Activated CD4-positive, alpha-beta T cell treated with anti-CD3 and anti-CD28 coated beads, Interleukin-2, Interleukin-4, amounts not matched to agents 100 ng/mL and 50 ng/mL, durations not matched to agents 16 hours and 8 hours (primary cell): ENCODE measurements around the gene CYP27A1.

Source experiments
- DNase-seq: peaks from one replicate; pipeline ENCODE4 v3.0.0-alpha.2; 2020; ENCODE audit warnings: low spot score

The CYP27A1 gene

DNA sequence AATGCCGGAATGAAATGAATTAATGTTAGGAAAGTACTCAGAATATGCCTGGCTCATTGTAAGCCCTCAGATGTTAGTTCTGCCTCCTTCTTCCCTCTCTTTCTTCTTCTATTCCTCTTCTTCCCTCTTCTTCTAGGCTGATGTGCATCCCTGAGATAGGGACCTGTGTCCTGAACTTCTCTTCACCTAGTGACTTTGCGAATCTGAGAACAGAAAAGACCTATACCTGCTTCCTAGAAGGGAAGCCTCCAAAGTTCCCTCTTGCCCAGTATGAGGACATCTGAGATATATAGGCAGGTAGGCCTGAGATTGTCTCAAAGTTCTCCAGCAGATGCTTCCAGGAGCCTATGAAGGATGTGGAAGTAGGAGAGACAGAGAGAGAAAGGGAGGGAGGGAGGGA, 8.1 kb upstream of the CYP27A1 start:
- DNase-seq, result no peak

DNA sequence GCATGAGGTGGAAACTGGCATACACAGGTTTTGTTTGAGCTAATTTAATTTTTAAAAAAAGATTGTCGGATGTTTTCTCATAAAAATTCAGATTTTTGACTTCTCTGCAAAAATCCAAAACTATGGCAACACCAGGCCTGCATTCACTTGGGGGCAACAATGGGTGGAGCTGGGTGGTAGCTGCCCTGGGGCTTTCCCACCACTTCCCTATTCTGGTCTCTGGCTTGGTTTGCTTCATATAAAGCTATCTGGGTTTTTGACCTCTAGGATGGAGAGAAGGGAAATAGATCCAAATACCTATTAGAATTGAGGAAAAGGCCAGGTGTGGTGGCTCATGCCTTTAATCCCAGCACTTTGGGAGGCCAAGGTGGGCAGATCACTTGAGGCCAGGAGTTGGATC, 5.5 kb upstream of the CYP27A1 start:
- DNase-seq, result no peak

DNA sequence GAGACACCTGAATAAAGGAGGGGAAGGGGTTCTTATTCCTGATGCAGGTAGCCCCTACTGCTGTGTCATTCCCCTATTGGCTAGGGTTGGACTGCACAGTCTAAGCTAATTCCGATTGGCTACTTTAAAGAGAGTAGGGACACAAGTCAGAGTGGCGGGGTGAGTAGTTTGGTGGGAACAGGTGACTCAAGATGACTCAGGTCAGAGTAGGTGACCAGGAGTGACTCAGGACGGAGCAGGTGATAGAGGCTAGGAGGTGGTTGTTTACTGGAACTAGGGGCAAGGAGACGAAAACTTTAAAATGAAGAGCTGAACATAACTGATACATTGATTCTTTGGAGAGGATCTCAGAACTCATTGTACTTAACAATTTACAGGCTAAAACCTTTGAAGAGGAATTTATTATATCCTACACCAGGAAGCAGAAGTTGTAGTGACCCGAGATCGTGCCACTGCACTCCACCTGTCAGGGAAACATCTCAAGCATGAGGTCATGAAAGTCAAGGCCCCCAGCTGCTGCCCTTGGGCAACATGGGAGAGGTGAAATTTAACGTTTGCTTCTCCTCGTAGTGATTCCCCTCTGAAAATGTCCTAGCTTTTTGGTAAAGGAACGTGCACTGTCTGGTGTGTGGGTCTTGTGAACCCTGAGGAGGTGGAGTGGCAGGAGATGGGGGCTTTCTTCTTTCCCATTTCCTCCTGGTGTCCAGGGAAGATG, 4.5 kb upstream of the CYP27A1 start:
- DNase-seq, result no peak

DNA sequence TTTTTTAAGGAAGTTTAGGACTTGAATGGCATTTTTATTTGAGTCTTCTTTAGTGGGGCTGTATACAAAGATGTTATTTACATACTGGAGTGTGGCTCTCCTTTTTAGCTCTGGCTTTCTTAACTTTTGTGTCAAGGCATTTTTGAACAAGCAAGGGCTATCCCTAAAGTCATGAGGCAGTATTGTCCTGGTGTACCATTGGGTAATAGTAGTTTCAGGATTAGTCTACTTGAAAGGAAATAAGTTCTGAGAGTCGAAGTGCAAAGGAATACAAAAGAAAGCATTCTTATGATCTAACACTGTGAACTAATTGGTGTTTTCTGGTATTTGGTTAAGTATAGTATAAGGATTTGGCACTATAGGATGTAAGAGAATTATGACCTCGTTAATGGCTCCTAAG, 1.9 kb upstream of the CYP27A1 start:
- no peak for DNase-seq

DNA sequence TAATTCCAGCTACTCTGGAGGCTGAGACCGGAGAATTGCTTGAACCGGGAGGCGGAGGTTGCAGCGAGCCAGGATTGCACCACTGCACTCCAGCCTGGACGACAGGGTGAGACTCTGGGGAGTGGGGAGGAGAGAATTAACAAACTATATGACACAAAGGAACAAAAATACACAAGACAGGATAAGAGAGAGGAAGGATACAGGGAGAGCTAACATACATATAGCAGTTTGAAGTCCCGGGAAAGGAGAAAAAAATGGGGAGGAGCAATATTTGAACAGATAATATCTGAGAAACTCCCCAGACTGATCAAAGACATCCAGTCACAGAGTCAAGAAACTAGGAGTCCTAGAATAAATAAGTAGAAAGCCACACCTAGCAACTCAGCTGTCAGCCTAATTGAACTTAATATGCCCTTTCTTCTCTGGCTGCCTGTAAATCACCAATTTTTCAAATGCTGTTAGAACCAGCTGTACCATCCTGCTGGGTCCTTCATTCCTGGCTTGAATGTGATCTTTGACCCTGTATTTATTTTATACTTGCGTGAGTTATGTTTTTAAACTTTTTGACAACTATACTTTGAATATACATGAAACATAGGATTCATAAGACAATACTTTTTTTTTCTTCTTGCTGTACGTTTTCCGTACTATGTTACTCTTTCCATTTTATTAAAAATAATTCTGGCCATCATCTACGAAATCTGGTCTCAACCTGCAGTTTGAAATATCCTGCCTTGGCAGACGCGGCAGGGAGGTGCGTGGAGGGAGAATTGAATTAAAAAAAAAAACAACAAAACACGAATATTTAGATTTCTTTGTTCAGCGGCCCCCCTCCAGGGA, 876 bp upstream of the CYP27A1 start:
- DNase-seq, result no peak

DNA sequence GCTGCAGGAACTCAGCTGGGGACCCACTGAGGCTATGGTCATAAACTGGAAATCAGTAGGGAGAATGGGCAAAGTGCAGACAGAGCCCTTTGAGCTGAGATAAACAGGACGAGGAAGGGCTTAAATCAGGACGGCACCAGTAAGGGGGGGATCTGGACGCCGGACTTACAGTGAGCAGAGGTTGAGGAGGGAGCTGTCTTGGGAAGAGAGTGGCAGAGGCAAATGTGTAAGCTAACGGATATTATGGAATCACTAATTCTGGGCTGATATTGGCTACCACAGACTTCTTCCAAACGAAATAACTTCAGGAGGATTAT, 539 bp downstream of the CYP27A1 start:
- DNase-seq, result no peak

DNA sequence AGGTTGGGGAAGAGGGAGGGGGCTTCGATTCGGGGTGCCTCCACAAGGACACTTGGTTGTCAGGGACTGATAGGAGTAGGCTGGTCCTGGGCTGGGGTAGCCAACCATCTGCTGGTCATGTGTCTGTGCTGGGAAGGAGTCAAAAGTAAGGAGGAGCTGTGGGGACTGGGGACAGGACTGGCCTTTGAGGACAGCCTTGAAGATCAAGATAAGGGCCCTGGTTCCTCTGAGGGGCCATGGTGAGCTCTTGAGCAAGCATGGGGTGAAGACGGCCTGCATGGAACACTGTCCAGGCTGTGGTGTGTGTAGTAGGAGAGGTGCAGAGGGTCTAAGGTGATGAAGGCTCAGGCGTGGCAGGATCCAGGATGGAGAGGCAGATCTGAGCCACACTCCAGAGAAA, 1.7 kb downstream of the CYP27A1 start:
- no peak for DNase-seq

DNA sequence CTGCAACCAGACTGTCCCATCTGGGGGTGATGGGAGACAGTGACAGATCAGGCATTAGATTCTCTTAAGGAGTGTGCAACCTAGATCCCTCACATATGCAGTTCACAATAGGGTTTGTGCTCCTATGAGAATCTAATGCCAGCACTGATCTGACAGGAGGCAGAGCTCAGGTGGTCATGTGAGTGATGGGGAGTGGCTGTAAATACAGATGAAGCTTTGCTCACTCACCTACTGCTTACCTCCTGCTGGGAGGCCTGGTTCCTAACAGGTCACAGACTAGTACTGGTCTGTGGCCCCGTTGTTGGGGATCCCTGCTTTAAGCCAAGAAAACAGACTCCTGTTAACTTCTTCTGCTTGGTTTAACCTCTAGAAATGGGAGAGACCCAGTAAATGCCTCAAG, 3.2 kb downstream of the CYP27A1 start:
- DNase-seq, result no peak

DNA sequence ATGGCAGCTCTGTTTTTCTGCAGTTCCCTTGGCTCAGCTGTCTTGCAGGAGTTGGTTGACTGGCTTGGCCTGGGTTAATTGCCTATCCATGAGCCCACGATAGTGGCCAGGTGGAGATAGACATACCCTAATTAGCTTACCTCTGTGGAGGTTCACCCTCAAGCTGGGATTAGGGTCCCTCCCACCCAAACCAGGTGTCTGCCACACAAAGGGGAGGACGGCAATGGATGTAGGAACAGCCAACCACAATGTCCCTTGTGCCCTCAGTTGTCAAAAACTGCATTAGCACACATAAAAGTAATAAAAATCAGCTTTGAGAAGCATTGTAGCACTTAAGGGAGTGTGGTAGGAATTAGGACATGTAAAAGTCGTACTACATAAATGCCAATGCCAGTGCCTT, 4.2 kb downstream of the CYP27A1 start:
- no peak for DNase-seq

DNA sequence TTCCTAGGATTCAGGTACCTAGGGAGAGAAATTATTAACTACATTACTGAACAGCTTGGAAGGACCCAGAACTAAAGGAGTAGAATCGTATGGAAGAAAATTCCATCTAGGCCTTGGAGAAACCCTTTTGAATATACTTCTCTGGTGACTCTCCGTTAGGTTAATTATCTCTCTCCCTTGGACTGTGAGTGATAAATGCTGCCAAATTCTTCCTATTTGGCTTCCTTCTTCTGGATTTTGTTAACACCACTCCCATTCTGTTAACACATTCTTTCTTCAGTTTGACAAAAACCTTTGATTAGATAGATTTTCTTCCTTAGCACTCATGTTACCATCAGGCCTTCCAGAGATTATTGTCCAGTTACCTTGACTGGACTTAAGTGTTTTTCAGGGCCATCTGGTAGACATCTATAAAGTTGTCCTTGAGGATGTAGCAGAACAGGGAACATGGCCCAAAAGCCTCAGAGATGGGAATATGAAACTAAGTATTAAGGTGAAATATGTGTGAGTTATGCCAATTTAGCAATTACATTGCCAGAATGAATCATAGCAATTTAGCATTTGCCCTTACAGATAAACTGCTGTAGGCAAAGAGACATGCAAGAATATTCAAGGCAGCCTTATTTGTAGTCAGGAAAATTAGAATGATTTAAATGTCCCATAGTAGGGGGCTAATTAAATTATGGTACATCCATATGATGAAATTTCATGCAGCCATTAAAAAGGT, 6.7 kb downstream of the CYP27A1 start:
- no peak for DNase-seq

DNA sequence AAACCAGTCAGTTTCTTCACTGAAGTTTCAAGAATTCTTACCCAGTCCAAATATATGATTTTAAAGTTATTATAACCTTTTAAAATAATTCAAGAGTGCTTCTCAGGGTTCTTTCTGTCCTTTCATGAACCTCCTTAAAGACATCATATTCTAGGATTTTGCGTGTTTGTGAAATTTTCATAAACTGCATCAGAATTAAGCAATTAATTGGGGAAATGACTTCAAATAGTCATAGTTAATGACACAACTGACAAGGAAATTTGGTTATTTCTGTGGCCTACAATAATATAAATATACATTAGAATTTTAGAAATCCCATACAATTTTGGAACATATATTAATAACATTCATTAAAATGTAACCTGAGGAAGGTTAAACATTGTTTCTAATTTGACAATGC, 10.5 kb downstream of the CYP27A1 start:
- no peak for DNase-seq

DNA sequence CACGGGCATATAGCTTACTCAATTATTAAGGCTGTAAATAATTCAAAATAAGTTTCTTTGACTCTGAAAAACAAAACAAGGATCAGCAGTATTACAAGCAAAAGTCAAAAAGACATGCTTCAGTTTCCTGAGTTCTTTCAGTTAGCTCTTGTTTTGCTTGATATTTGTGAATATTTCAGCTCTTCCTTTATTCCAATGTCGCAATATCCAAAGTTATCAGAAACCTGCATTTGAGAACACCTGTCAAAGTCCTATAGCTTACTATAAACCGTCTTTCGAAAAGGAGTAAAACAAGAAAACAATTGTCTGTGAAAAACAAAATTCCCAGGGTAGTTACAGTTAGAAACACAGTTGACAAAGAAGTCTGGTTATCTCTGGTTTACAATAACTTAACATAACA, 14.7 kb downstream of the CYP27A1 start:
- DNase-seq, result no peak

DNA sequence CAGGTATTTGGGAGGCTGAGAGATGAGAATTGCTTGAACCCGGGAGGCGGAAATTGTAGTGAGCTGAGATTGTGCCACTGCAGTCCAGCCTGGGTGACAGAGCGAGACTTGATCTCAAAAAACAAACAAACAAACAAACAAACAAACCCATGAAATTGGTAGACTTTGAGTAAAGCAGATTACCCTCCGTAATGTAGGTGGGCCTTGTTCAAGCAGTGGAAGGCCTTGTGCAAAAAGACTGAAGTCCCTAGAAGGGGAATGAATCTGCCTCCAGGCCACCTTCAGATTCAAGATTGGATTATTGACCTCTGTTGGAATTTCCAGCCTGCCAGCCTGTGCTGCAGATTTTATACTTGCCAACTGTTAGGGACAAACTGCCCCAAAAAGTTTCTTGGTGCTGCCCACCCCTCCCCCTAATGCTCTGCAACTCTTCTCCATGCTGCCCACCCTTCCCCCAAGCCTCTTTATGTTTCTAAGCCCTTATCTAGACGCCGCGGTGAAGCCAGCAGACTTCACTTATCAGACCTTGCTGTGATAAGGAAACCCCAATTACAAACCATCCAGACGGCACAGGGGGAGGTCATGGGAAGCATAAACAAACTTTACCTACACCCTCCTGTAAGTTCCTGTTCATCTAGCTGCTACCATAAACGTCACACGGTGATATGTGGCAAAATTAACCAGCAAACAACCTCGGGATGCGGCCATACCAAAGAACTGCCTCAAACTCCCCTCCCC, 17.0 kb downstream of the CYP27A1 start:
- DNase-seq, result no peak

DNA sequence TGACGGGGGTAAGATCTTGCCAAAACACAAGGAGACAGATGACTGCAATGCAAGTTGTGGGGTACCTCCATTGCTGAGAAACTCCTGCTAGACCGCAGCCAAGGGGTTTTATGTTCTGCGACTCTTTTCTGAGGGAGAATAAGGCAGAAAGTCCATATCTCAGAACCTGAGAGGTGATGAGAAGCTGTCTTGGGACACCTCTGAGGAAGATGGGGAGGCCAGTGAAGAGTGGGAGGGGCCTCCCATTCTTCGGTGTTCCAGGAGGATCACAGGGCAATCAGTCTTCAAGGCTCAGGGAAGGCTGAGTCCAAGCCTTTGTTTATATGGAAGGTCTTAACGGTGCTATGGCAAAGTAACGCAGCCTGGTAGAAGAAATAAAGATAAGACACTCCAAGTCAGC, 18.0 kb downstream of the CYP27A1 start:
- DNase-seq, result no peak

DNA sequence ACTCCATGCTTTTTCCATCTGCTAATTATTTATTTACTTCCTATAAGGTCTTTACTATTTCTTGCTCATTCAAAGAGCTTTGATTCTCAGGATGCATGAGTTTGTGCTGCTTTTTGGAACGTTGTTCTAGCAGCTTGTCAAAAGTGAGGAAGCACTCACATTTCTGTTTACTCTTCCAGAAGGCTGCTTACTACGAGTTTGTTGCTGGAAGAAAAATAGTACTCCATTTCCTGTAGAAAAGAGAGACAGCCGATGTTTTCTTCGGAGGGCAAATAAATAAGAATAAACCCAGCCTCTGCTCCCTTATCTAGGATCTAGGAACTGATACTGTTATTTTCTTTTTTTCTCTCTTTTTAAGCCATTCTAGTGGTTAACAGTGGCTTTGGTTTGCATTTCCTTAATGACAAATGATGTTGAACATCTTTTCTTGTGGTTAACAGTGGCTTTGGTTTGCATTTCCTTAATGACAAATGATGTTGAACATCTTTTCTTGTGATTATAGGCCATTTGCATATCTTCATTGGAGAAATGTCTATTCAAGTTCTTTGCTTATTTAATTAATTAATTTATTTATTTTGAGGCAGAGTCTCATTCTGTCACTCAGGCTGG, 20.5 kb downstream of the CYP27A1 start:
- no peak for DNase-seq

DNA sequence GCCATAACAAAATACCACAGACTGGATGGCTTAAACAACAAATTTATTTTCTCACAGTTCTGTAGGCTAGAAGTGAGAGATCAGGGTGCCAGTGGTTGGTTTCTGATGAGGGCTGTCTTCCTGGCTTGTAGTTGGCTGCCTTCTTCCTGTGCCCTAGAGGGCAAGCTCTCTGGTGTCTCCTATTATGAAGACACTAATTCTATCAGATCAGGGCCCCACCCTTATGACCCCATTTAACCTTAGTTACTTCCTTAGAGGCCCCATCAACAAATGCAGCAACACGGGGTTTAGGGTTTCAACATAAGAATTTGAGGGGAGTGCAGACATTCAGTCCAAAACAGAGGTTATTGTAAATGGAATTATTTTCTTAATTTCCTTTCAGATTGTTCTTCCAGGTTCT, 22.9 kb downstream of the CYP27A1 start:
- DNase-seq, result no peak

DNA sequence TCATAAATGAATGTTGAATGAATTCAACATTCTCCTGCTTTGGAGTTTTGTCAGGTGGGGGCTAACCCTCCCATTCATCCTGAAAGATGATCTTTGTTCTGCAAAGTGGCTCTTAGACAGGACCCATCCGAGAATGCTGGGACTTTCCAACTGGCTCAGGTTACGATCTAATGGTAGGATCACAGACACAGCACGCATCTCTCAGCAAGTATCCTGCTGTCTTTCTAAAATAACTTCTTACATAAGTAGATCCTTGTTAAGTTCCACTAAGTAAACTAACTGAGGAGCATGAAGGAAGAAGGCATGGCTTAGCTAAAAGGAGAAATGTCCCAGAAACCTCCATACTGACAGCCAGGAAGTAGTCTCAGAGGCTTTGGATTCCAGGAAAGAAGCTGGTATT, 23.7 kb downstream of the CYP27A1 start:
- no peak for DNase-seq

DNA sequence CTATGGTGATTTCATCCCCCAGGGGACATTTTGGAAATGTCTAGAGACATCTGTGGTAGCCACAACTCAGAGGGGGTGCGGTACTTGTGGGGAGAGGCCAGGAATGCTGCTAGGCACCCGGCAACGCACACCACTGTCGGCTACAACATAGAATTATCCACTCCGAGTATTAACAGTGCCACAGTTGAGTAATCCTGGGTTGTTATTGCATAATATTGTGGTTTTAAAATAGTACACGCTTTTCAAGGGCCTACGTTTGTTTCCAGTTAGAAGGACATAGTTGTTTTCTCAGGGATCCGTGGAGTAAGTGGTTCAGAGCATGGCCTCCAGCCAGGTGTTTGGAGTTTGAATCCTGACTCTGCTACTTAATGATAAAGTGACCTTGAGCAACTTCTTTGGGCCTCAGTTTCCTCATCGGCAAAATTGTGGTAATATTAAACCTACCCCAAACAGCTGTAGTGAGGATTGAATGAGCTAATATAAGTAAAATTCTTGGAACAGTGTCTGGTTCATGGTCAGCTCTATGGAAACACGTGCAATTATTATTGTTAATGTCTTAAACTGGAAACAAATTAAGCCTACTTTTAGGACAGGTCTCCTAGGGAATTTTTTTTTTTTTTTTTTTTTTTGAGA, 24.5 kb downstream of the CYP27A1 start:
- peak; percentile 15 for DNase-seq

DNA sequence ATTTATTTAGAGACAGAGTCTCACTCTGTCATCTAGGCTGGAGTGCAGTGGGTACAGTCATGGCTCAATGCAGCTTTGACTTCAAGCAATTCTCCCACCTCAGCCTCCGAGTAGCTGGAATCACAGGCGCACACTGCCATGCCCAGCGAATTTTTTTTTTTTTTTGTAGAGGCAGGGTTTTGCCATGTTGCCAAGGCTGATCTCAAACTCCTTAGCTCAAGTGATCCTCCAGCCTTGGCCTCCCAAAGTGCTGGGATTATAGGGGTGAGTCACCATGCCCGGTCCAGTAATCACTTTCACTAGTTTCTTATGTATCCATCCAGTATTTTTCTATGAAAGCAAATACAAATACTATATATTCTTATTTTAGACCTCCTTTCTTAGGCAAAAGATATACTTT, 25.7 kb downstream of the CYP27A1 start:
- DNase-seq, result no peak

DNA sequence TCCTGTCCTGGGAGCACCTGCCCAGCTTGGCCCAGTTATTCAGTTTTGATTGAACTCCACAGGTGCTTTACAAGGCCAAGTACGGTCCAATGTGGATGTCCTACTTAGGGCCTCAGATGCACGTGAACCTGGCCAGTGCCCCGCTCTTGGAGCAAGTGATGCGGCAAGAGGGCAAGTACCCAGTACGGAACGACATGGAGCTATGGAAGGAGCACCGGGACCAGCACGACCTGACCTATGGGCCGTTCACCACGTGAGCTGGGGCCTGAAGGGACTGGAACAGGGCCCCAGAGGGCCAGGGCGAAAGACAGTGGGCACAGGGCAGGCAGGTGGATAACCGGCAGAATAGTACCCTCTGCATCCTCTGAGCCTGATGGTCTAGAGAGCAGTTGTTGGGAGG, 27.6 kb downstream of the CYP27A1 start:
- DNase-seq, result no peak

DNA sequence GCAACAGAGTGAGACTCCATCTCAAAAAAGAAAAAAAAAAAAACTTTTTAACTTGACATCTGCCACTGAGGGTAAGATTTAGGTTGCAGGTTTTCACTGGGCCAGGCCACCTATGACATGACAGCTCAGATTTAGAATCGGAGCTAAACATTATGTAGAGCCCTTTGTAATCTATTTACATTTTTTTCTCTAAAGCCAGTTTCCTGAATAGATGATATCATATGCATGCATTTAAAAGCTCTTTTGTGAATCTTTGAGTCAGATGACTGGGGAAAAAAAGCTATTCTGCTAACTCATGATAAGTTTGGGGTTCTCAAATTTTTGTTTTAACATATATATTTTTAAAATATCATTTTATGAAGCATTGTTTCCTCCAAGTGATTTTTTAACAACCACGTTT, 28.3 kb downstream of the CYP27A1 start:
- no peak for DNase-seq

DNA sequence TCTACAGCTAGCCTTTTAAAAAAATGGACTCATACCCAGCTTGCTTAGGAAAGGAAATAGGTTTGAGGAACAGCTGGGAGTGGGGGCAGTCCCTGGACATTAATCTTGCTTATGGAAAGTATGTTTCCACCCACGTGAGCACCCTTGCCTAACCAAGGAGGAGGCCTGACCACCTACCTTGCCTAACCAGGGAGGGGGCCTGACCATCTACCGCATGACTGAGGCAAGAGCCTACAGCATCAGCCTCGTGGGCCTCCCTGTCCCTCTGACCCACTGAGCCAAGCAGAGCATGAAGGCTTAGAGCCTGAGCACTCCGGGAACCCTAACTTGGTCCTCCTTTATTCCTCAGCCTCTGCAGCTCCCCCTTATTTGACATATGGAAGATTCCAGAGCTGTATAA, 29.4 kb downstream of the CYP27A1 start:
- no peak for DNase-seq
